ENCODE measurements around the gene CNP.

DNA sequence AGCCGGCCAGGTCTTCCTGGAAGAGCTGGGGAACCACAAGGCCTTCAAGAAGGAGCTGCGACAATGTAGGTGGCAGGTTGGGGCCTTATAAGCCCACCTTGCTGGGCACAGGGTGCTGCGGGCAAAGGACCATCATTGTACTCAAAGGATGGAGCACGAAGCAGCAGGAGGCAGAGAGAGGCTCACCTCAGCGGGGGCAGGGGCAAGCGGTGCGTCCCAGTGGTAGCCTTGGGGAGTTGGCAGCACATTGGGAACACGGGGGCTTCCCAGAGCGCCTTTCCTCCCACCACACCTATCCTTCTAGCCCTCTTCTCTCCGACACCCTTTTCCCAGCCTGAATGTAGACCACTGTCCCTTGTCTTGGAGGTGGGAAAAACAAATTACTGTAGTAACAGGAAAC lies 2.1 kb downstream of the CNP start:
- TF ChIP-seq, protein P1, sequence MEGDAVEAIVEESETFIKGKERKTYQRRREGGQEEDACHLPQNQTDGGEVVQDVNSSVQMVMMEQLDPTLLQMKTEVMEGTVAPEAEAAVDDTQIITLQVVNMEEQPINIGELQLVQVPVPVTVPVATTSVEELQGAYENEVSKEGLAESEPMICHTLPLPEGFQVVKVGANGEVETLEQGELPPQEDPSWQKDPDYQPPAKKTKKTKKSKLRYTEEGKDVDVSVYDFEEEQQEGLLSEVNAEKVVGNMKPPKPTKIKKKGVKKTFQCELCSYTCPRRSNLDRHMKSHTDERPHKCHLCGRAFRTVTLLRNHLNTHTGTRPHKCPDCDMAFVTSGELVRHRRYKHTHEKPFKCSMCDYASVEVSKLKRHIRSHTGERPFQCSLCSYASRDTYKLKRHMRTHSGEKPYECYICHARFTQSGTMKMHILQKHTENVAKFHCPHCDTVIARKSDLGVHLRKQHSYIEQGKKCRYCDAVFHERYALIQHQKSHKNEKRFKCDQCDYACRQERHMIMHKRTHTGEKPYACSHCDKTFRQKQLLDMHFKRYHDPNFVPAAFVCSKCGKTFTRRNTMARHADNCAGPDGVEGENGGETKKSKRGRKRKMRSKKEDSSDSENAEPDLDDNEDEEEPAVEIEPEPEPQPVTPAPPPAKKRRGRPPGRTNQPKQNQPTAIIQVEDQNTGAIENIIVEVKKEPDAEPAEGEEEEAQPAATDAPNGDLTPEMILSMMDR (conservative IDR thresholded peaks at IDR 0.05 in 1 of 2, IDR thresholded peaks at IDR 0.05 in 1 of 2; ENCODE audit: extremely low read depth in 1 of 2, insufficient read depth in 1 of 2, low read depth in 1 of 2, low read length in 2 of 2): no peak
- TF ChIP-seq EZH2 (IDR thresholded peaks at IDR 0.05; ENCODE audit: borderline replicate concordance, low read length): no peak

Data from mammary epithelial cell (primary cell).